Esophagus muscularis mucosa (tissue), 4 donors: Measurements from ENCODE around the gene MSRB1. TPM values are rescaled to one million over a fixed set of nuclear protein-coding genes. Genes with fewer than 3 reads are reported as not detected.
A peak's percentile ranks its signal among the peaks of the same experiment; 100 is the strongest.
"Not testable (repeated sequence)": the region's sequence is repeated elsewhere in the genome, so short reads cannot be mapped to it uniquely, and the experiment has no call there.

Experiments
- DNase-seq: peaks from one replicate; pipeline ENCODE4 v3.0.0-alpha.2; 2017; ENCODE audit errors: extremely low spot score
- H3K27ac ChIP-seq, 4 donors: fragments of 200-600 bp; sonication (generic); replicated peaks in 1 of 4; 1 replicate in 3 of 4; 2 replicates in 1 of 4; pipeline ENCODE4 v1.5.1; 2016 to 2019; ENCODE audit warnings: mild to moderate bottlenecking in 1 of 4
- H3K27me3 ChIP-seq, 4 donors: fragments of 200-600 bp; sonication (generic); one replicate each; pipeline versions ENCODE4 v1.5.1 to v1.6.0; 2016 to 2019
- H3K36me3 ChIP-seq, 4 donors: fragments of 200-600 bp; sonication (generic); one replicate each; pipeline ENCODE4 v1.5.1; 2016 to 2019
- H3K4me1 ChIP-seq, 4 donors: fragments of 200-600 bp; sonication (generic); one replicate each; pipeline ENCODE4 v1.5.1; 2016 to 2019
- H3K4me3 ChIP-seq, 4 donors: fragments of 200-600 bp; sonication (generic); 1 replicate in 2 of 4; 2 replicates in 2 of 4; pipeline ENCODE4 v1.5.1; 2016 to 2019; ENCODE audit warnings: mild to moderate bottlenecking in 4 of 4, moderate library complexity in 1 of 4
- H3K9me3 ChIP-seq, 4 donors: fragments of 200-600 bp; sonication (generic); 1 replicate in 3 of 4; 2 replicates in 1 of 4; pipeline ENCODE4 v1.5.1; 2016 to 2019
- CTCF ChIP-seq, 3 experiments: fragments of 200-600 bp in 2 of 3; fragments of 450-650 bp in 1 of 3; sonication (generic) in 2 of 3; IDR thresholded peaks; one replicate each; pipeline ENCODE4 v1.5.1; 2017 to 2019; ENCODE audit warnings: antibody characterized with exemption in 3 of 3, mild to moderate bottlenecking in 2 of 3, moderate library complexity in 1 of 3
- EP300 ChIP-seq: sonication (generic); formaldehyde crosslinking; IDR thresholded peaks from one replicate; pipeline ENCODE4 v1.6.1; 2017; ENCODE audit warnings: antibody characterized with exemption
- POLR2A ChIP-seq: fragments of 450-650 bp; IDR thresholded peaks from one replicate; pipeline ENCODE4 v1.6.1; 2017; ENCODE audit warnings: antibody characterized with exemption, moderate library complexity, mild to moderate bottlenecking, low read depth
- POLR2AphosphoS5 ChIP-seq, 2 donors: sonication (generic); formaldehyde crosslinking; IDR thresholded peaks; one replicate each; pipeline ENCODE4 v1.6.1; 2017; ENCODE audit warnings: antibody characterized with exemption in 2 of 2
- WGBS: methylation state at CpG from one replicate; pipeline ENCODE4 v1.1.5; 2018; 5-methylcytosine and 5-hydroxymethylcytosine counted together
- intact Hi-C: fragments of 100-400 bp; cut with DNase I; formaldehyde crosslinking; loops from one replicate; pipeline ENCODE4 v1.15.1; 2023
- total RNA-seq, 4 donors: library from RNA; depleted of rRNA; stranded (reverse); fragments of >200 nt; gene quantifications; one replicate each; pipeline versions ENCODE4 v1.1.0 to v1.2.1, GENCODE V29; 2016

MSRB1 gene
- total RNA-seq, 4 donors from 2014 or later = 46.0 to 78.7 (median 53.1) TPM

DNA sequence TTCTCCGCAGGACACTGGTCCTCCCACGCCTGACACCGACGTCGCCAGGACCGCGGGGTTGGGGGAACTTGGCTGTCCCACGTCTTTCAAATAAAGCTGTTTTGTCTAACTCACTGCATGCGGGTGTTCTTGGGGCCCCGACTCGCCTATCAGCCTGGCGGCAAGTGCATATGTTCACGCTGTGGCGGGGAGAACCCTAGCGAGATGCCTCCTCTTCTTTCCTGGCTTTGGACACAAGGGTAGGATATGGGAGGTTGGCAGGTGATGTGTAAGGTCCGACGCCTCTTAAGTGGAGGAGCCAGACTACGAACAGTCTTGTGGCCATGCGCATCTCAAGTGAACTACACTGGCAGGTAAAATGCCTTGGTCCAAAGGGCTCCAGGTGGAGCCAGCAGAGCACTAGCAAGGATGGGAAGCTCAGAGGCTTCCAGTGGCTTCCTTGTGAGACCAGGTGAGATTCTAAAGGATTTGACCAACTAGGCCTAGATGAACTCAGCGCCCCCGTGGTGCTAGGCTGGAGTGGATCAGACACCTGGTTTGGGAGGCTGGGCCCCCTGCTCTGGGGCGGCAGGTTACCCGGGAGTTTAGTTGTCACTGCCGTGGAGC lies 22.5 kb upstream of the MSRB1 start:
- 9% methylated on average over 19 of the region's 24 CpGs for WGBS
- intact Hi-C loops = no loop called here
- TF ChIP-seq CTCF (IDR thresholded peaks at IDR 0.05) = no peak
- no peak for TF ChIP-seq EP300
- TF ChIP-seq POLR2AphosphoS5 (IDR thresholded peaks at IDR 0.05) = no peak
- no peak for TF ChIP-seq POLR2A

DNA sequence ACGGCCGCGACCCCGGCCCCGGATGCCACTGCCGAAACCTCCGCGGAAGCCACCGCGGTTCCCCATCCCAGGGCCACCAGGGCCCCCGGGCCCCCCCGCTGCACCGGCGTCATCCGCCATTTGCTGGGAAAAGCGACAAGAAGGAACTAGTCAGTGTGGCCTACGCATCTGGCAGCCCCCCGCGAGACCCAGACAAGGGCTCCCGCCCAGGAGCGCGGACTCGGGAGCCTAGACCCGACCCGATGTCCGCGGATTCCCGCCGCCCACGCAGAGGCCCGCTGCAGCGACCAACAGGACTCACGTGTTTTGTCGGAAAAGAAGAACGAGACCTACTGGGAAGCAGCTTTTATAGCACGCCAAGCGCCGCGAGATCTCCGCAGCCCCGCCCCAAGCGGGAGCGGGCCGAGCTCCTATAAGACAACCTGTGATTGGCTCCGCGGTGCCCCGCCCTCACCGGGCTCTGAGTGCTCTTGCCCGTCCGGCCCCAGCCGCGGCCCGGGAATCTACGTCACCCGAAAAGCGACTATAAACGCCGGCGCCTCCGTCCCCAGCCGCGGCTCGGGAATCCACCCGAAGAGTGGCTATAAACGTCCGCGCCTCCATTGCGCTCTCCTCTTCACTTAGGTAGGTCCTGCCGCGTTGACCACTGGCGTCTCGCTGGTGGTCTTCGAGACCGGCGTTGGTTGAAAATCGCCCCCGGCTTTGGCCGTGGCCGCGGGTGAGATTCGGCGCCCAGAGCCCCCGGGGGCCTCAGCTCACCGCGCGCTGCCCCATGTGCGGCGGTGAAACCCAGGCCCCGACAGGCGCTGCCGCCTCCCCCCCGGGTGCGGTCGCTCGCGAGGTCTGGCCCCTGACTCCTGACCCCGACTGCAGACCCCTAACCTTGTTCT lies 21.8 kb upstream of the MSRB1 start, which contains the start of gene RPS2:
Gene RPS2, minus strand, starts transcription at position 321 of the 890 bp plus-strand sequence. Its CDS starts 201 bp downstream, at position 120.
- peak; percentile 96 to 100 for TF ChIP-seq POLR2AphosphoS5 (IDR thresholded peaks at IDR 0.05)
- TF ChIP-seq POLR2A = peak; percentile 97
- TF ChIP-seq EP300 = peak; percentile 14
- peak in 2 of 3 experiments; percentile 23 to 27 for TF ChIP-seq CTCF (IDR thresholded peaks at IDR 0.05)
- under 1% methylated on average over 29 of the region's 97 CpGs for WGBS
- peak; percentile 100 for DNase-seq
- Histone ChIP-seq H3K27ac (peak within 1 kb of the TSS; percentile 93 to 99 (median 98)), H3K4me1 (peaks cover 38 to 58% (median 43%) of the 10 kb centered on the region in 4 donors), H3K9me3 (no peaks in the 10 kb centered on the region), H3K36me3 (peaks cover 25 to 35% (median 26%) of the 10 kb centered on the region in 4 donors), H3K27me3 (no peaks in the 10 kb centered on the region), H3K4me3 (peak within 1 kb of the TSS; percentile 74 to 100 (median 92))
- intact Hi-C loops = no loop called here

More for the DNA sequence above, 22.5 kb upstream of the MSRB1 start:
- H3K27me3 ChIP-seq = no peaks in the 10 kb centered on the region
- peaks cover 31 to 52% (median 36%) of the 10 kb centered on the region in 4 donors for H3K4me1 ChIP-seq
- peaks cover 25 to 35% (median 26%) of the 10 kb centered on the region in 4 donors for H3K36me3 ChIP-seq
- DNase-seq = no peak
- peak overlapping the region; percentile 74 to 100 (median 92) for H3K4me3 ChIP-seq
- no peaks in the 10 kb centered on the region for H3K9me3 ChIP-seq
- peak overlapping the region; percentile 93 to 99 (median 98) for H3K27ac ChIP-seq

- intact Hi-C loops = no loop called here
- H3K36me3 ChIP-seq = peaks cover 25 to 35% (median 26%) of the 10 kb centered on the region in 4 donors
- TF ChIP-seq POLR2A (no peak), POLR2AphosphoS5 (IDR thresholded peaks at IDR 0.05) (no peak), EP300 (no peak), CTCF (IDR thresholded peaks at IDR 0.05) (peak in 1 of 3 experiments; percentile 21)
- peak overlapping the region; percentile 93 to 99 (median 98) for H3K27ac ChIP-seq
- peak overlapping the region; percentile 74 to 100 (median 92) for H3K4me3 ChIP-seq
- DNase-seq = no peak
- no peaks in the 10 kb centered on the region for H3K9me3 ChIP-seq
- peaks cover 40 to 61% (median 47%) of the 10 kb centered on the region in 4 donors for H3K4me1 ChIP-seq
- WGBS = 16% methylated on average over 29 of the region's 44 CpGs
- H3K27me3 ChIP-seq = no peaks in the 10 kb centered on the region
Observed at GRCh38 chr16:1963806-1964505, 21.0 kb upstream of the MSRB1 start.

DNA sequence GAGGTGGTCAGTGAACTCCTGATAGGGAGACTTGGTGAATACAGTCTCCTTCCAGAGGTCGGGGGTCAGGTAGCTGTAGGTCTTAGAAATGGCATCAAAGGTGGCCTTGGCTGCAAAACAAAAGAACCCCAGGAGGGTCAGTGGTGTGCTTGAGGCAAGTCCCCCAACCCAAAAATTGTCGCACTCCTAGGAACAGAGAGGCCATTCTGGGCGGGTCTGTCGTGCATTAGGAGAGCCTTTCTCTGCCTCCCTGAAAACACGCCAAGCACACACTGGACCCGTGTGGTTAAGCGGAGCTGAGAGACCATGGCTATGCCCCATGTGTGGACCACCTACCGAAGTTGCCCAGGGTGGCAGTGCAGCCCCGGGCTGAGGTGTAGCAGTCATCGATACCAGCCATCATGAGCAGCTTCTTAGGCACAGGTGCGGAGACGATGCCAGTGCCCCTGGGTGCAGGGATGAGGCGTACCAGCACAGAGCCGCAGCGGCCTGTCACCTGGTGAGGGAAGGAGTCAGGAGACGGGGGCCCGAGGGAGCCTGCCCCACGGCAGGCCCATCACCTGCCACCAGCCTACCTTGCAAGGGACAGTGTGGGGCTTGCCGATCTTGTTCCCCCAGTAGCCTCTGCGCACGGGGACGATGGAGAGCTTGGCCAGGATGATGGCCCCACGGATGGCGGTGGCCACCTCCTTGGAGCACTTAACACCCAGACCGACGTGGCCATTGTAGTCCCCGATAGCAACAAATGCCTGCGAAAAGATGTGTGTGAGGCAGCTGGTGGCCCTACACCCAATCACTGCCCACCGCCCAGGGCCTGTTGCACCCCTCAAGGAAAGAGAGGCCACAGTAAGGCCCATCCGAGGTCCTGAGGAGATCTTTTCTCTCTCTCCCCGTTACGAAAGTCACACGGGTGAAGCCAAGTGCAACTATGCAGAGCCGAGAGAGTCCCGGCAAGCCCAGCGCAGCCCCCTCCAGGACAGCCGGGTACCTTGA lies 19.5 kb upstream of the MSRB1 start:
- H3K27me3 ChIP-seq, H3K9me3 ChIP-seq, intact Hi-C loops, DNase-seq: not testable (repeated sequence)
- Histone ChIP-seq H3K27ac (peak overlapping the region in 1 of 4 donors; percentile 44), H3K36me3 (peaks cover 25 to 35% (median 26%) of the 10 kb centered on the region in 4 donors), H3K4me3 (peak overlapping the region in 1 of 4 donors; percentile 94), H3K4me1 (peaks cover 43 to 71% (median 51%) of the 10 kb centered on the region in 4 donors)
- 89% methylated on average over 16 of the region's 37 CpGs for WGBS
